Nephron progenitor cell (in vitro differentiated cells): ENCODE measurements around the gene CCDC88C.
A peak's percentile ranks its signal among the peaks of the same experiment; 100 is the strongest.

Experiments
- DNase-seq: peaks from one replicate; pipeline ENCODE4 v3.0.0; 2021
- H3K27ac Mint-ChIP-seq: 2 replicates; pipeline ENCODE4 v1.8.0; 2021; ENCODE audit warnings: mild to moderate bottlenecking, moderate library complexity, mixed read lengths
- H3K27me3 Mint-ChIP-seq: 2 replicates; pipeline ENCODE4 v1.8.0; 2021; ENCODE audit warnings: mild to moderate bottlenecking, low read depth, mixed read lengths; ENCODE audit not compliant: poor library complexity
- H3K36me3 Mint-ChIP-seq: 2 replicates; pipeline ENCODE4 v1.8.0; 2021; ENCODE audit warnings: low read depth, mixed read lengths
- H3K4me1 Mint-ChIP-seq: 2 replicates; pipeline ENCODE4 v1.8.0; 2021; ENCODE audit warnings: mixed read lengths
- H3K4me3 Mint-ChIP-seq: 2 replicates; pipeline ENCODE4 v1.8.0; 2021; ENCODE audit warnings: mild to moderate bottlenecking, moderate library complexity, mixed read lengths
- H3K9me3 Mint-ChIP-seq: 2 replicates; pipeline ENCODE4 v1.8.0; 2021; ENCODE audit warnings: mild to moderate bottlenecking, moderate library complexity, mixed read lengths
- TF ChIP-seq, protein P1 (sequence below): fragments of 200-600 bp; sonication (generic); IDR thresholded peaks from 2 replicates; pipeline ENCODE4 v1.5.0; 2021; ENCODE audit warnings: antibody characterized with exemption

Gene CCDC88C

DNA sequence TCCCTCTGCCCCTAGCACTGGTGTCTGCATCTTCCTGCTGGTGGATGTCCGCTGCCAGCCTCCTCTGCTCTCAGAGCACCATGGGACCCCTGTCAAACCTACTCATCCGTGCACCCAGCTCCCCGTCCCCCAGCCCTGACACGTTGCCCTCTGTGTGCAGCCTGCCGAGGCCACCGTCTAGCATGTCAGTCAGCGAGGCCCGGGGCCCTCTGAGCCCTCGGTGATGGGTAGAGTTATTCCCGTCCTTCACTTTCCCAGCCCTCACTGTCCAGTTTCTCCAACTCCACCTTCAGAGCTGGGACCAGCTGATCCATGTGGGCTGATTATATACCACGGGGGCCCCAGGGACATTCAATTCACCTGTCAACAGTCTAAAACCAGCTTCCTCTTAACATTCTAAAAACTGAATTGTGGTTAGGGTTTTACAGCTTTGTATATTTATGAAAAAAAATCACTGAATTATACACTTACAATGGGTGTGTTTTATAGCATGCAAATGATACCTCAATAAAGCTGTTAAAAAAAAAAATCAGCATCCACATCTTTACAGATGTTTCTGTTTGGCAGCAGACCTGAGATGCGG, 61.3 kb downstream of the CCDC88C start:
- no peaks in the 10 kb centered on the region for H3K9me3 Mint-ChIP-seq
- TF ChIP-seq, protein P1, sequence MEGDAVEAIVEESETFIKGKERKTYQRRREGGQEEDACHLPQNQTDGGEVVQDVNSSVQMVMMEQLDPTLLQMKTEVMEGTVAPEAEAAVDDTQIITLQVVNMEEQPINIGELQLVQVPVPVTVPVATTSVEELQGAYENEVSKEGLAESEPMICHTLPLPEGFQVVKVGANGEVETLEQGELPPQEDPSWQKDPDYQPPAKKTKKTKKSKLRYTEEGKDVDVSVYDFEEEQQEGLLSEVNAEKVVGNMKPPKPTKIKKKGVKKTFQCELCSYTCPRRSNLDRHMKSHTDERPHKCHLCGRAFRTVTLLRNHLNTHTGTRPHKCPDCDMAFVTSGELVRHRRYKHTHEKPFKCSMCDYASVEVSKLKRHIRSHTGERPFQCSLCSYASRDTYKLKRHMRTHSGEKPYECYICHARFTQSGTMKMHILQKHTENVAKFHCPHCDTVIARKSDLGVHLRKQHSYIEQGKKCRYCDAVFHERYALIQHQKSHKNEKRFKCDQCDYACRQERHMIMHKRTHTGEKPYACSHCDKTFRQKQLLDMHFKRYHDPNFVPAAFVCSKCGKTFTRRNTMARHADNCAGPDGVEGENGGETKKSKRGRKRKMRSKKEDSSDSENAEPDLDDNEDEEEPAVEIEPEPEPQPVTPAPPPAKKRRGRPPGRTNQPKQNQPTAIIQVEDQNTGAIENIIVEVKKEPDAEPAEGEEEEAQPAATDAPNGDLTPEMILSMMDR: no peak
- H3K27ac Mint-ChIP-seq: peak overlapping the region; percentile 58
- H3K4me1 Mint-ChIP-seq: peaks cover 90% of the 10 kb centered on the region
- H3K36me3 Mint-ChIP-seq: peaks cover 18% of the 10 kb centered on the region
- DNase-seq: peak; percentile 65
- H3K27me3 Mint-ChIP-seq: no peaks in the 10 kb centered on the region
- H3K4me3 Mint-ChIP-seq: peak overlapping the region; percentile 47

DNA sequence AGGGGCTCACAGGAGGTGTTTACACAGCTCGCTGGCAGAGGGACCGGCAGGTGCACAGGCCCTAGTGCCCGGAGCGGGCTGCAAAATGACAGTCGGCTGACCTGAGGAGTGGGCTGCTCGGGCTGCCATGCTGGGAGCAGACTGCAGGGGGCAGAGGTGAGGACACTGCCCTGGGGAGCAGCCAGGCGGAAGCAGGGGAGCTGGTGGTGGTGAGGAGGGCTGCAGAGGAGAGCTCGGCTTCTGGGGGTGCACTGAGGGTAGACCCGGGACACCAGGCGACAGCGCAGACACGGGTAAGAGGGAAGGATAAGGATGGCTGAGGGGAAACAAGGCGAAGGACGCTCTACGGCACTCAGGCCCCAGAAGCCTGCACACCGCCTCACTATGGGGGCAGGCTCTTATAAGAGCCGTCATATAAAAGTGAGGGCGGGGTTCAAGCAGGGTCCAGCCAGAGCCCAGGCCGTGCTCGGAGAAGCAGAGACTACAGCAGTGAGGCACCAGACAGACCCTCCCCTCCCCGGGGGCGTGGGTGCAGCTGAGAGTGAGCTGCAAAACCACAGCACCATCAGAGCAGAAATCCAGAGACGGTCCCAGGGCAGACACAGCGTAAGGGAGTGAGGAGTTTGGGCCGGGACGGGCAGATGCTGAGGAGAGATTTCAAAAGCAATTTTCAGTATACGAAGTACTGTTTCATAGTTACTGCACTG, 62.5 kb downstream of the CCDC88C start:
- H3K36me3 Mint-ChIP-seq: peaks cover 25% of the 10 kb centered on the region
- H3K27me3 Mint-ChIP-seq: no peaks in the 10 kb centered on the region
- peak overlapping the region; percentile 11 for H3K4me3 Mint-ChIP-seq
- peak; percentile 51 for DNase-seq
- TF ChIP-seq, protein P1: peak; percentile 51
- H3K9me3 Mint-ChIP-seq: no peaks in the 10 kb centered on the region
- peak overlapping the region; percentile 64 for H3K27ac Mint-ChIP-seq
- peaks cover 89% of the 10 kb centered on the region for H3K4me1 Mint-ChIP-seq

DNA sequence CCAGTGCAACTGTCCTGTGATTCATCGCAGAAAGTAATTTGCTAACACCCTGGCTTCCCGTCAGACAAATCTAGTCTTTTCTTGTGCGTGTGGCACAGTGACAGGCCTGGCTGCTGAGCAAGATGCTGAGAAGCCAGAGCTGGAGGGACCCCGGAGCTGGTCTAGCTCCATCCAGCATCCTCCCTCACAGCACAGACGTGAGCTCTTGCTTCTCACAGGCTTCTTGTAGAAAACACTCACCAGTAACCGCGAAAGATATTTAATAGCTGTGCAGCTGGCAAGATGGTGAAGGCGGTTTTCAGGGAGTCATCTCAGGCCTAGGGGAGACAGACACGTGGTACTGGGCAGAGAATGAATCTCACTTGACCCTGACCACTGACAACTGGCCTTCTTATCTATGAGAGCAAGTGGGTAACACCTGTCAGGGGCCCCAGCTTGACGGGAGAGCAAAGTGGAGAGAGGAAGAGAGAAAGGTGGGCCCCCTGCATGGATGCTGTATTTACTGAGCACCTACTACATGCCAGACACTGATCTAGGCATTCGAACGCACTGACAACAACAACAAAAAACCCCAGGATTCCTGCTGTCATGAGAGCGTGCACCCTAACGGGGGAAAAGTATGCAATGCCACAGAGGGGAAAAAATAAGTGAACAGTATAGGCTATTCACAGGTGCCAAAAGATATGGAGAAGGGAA, 63.3 kb downstream of the CCDC88C start:
- TF ChIP-seq, protein P1: no peak
- peak overlapping the region; percentile 64 for H3K27ac Mint-ChIP-seq
- peaks cover 87% of the 10 kb centered on the region for H3K4me1 Mint-ChIP-seq

DNA sequence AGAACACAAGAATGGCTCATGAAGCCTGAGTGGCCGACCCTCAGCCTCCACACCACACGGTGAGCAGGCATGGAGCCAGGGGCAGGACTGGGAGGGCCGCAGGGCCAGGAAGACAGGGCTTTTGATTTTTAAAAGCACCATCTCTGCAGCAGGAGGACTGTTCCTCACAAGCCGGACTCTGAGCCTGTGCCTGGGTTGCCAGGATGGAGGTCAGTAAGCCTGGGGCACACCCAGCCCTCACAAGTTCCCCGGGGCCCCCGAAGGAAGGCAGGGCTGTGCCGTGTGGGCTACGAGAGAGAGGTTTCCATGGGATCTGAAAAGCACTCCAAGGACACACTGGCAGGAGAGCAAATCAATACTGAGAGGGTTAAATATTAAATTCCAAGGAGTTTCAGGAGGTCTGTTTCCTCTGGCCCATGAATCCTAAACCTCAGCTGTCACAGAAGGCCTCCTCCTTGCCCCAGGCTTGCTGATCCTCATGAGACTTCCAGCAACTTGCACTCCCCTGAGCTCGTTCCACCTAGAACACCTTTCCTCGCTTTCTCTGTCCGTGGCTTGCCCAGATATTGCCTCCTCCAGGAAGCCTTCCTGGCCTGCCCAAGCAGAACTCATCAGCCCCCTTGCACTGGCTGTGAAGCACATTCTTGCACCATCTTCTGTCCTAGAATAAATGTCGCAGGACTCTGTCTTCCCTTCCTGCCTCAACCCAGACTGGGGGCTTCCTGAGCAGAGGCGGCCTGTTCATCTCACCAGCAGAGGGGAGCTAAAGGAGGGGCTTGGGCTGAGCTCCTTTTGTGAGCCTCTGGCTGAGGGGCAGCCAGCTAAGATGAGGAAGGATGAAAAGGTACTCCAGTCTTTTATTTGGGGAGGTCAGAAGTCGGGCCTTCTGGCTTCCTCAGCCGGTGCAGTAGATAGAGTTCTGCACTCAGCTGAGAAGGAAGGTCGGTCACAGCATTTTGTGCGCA, 64.6 kb downstream of the CCDC88C start:
- H3K36me3 Mint-ChIP-seq: peaks cover 26% of the 10 kb centered on the region
- peaks cover 5% of the 10 kb centered on the region for H3K9me3 Mint-ChIP-seq
- H3K27me3 Mint-ChIP-seq: no peaks in the 10 kb centered on the region
- peak overlapping the region; percentile 77 for H3K27ac Mint-ChIP-seq
- DNase-seq: no peak
- H3K4me3 Mint-ChIP-seq: no peak overlapping the region
- peaks cover 87% of the 10 kb centered on the region for H3K4me1 Mint-ChIP-seq
- TF ChIP-seq, protein P1: no peak

More for the DNA sequence above, 63.3 kb downstream of the CCDC88C start:
- no peaks in the 10 kb centered on the region for H3K9me3 Mint-ChIP-seq
- H3K36me3 Mint-ChIP-seq: peaks cover 24% of the 10 kb centered on the region
- no peaks in the 10 kb centered on the region for H3K27me3 Mint-ChIP-seq
- H3K4me3 Mint-ChIP-seq: peak overlapping the region; percentile 11
- DNase-seq: no peak

DNA sequence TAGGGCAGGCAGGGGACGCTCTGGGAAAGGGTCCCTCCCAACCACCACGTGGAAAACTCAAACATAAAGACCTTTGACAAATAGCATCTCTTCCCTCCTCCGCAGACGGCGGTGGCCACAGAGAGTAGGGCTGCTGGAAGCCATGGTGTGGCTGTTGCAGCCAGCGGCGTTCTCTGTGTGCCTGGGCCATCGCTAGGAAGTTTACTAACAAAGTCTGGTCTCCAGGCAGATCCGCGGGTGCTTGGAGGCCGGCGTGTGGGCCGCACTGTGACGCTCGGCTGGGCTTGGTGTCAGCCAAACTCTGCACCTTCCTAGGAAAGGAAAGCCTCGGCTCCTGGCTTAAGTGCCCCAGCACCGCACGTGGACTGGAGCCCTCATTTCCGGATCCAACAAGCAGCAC, 65.6 kb downstream of the CCDC88C start:
- peak; percentile 41 for DNase-seq
- Mint-ChIP-seq H3K36me3 (peaks cover 24% of the 10 kb centered on the region), H3K27me3 (no peaks in the 10 kb centered on the region), H3K4me3 (peak overlapping the region; percentile 59), H3K27ac (peak overlapping the region; percentile 6), H3K9me3 (peaks cover 5% of the 10 kb centered on the region), H3K4me1 (peaks cover 82% of the 10 kb centered on the region)
- TF ChIP-seq, protein P1: no peak
